HG03558 (cell line): ENCODE results near the gene CCNJL.
"Not testable (repeated sequence)": the region's sequence is repeated elsewhere in the genome, so short reads cannot be mapped to it uniquely, and the experiment has no call there.

Experiments
- ATAC-seq: cut with Tn5 transposase; IDR thresholded peaks from one replicate; pipeline ENCODE4 v1.9.1; 2021; ENCODE audit warnings: moderate number of reproducible peaks; ENCODE audit not compliant: unreplicated experiment; ENCODE audit errors: extremely low read depth

CCNJL gene

DNA sequence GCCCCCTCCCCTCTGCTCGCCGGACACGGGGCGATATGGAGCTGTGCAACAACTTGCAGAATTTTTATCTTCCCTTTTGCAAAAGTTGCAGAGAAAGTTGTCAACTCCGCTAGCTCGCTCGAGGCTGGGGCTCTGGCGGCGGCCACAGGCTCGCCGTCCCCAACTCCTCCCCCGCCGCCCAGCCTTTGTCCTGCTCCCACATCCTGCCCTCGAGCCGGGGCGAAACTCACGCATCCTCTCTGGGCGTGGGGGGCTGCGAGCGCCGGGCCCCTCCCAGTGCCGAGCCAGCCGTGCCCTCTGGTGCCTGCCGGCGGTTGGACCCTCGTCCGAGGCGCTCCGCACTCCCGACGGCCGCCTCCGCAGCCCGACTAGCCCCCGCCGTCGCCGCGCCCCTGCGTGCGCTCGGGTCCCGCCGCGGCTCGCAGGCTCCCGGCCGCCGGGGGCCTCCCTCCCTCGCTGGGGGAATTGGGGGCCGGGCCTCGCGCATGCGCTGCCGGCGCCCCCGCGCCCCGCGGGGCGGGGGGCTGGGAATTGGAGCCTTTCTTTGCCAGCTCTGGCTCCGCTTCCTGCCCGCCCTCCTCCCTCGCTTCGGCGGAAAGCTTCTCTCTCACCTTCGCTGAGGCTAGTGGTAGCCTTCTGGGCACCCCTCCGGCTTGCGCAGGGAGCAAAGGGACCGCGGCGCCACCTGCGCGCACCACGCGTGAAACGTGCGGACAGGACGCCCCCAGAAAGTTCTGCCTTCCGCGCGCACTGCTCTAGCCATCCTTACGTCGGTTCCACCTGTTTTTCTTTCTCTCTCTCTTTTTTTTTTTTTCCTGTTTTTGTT lies at the start of gene CCNJL:
Gene CCNJL, minus strand, starts transcription at position 431 of the 826 bp plus-strand sequence. CDS start 641 bp downstream, outside the sequence.
- no peak for ATAC-seq

DNA sequence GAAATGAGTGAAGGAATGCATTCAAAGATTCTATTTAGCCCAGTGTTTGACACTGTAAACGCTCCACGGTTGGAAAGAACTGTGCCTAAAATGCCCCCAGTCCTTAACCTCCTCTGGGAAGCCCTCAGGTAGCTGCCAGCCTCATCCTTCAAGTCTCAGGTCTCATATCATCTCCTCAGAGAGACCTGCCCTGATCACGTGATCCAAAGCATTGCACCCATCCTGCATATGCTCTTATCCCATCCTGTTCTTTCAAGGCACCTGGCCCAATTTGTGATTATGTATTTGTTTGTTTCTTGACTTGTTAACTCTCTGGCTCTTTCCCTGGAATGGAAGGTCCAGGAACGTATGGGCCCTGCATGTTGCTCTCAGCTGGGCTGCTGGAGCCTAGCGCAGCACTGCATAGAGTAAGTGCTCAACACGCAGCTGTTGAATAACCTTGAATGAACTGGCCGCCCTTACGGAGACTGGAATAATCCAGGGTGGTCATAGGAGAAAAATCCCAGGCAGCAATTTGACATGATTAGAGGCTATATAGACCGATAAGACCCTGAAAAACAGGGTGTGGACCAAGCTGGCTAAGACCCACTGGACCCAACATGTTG lies 49.4 kb upstream of the CCNJL start:
- no peak for ATAC-seq

DNA sequence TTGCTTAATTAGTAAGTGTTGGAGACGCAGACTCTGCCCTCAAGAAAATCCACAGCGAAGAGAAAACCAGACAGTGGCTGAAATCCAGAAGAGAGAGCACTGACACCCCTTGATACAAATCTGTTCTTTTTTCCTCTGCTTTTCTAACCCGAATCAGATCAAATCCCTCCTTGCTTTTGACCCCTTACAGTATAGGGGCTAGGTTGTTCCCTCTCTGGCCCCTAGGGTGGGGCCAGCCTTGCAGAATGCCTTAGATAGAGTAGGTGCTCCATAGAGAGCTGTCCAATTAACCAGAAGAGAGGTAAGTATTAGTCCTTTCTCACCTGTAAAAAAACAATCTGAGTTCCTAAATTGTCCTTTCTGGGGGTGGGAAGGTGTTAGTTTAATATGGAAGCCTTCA lies 47.9 kb upstream of the CCNJL start:
- ATAC-seq = no peak

- no peak for ATAC-seq
Observed at GRCh38 chr5:160359816-160360215, 47.5 kb upstream of the CCNJL start.

DNA sequence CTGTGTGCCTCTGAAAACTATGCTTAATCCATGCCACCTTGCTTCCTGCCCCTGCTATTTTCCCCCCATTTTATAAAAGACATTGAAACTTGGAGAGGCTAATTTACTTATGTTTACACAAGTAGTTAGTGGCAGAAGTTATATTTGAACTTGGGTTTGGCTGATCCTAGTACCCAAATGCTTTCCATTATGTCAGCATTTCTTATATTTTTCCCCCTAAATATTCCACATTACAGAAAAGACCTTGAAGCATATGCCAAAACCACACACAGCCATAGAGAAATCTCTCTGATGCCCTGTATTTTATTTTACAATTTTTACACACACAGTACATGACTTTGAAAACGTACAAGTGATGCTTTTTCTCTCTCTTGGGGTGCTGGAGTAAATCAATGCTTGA lies 46.9 kb upstream of the CCNJL start:
- no peak for ATAC-seq

- ATAC-seq = no peak
Observed at GRCh38 chr5:160357861-160358411, 45.6 kb upstream of the CCNJL start.

GRCh38 chr5:160357394-160357793 lies 45.0 kb upstream of the CCNJL start:
- ATAC-seq = no peak

- no peak for ATAC-seq
Observed at GRCh38 chr5:160356550-160357347, 44.4 kb upstream of the CCNJL start.

- ATAC-seq = no peak
Observed at GRCh38 chr5:160354666-160355065, 42.3 kb upstream of the CCNJL start.

DNA sequence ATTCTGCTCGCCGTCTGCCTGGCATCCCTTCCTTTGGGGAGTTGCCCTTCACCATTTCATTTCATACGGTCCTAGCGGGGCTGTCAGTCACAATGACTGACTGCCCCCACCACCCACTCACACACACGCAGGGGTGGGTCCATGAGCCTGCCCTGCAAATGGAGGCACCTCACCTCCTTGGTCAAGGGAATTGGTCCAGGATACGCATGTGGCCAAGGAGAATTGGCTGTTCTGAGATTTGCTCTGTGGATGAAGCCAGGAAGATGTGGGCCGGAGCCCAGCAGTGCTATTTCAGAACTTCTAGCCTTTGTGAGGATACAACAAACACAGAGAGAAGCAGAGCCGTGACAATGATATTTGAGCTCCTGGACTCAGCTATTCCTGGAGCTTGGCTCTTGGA lies 41.0 kb upstream of the CCNJL start:
- no peak for ATAC-seq

DNA sequence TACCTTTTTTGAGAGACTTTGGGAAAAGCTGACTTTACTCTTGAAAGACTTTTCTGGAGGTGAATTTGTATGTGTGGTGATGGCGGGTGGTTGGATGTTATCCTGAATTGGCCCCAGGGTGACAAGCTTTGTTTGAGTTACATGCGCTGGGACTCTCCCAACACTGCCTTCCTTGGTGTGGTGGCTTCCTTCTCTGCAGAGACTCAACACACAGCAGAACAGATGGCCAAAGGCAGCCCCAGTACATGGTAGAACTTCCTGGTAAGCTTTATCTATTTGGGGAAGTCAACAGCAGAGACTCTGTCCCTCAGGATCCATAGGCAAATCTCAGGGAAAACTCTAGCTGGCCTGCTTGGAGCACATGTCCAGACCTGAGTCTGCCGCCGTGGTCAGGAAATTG lies 39.9 kb upstream of the CCNJL start:
- no peak for ATAC-seq

GRCh38 chr5:160349935-160350303 lies 37.6 kb upstream of the CCNJL start:
- ATAC-seq = no peak

DNA sequence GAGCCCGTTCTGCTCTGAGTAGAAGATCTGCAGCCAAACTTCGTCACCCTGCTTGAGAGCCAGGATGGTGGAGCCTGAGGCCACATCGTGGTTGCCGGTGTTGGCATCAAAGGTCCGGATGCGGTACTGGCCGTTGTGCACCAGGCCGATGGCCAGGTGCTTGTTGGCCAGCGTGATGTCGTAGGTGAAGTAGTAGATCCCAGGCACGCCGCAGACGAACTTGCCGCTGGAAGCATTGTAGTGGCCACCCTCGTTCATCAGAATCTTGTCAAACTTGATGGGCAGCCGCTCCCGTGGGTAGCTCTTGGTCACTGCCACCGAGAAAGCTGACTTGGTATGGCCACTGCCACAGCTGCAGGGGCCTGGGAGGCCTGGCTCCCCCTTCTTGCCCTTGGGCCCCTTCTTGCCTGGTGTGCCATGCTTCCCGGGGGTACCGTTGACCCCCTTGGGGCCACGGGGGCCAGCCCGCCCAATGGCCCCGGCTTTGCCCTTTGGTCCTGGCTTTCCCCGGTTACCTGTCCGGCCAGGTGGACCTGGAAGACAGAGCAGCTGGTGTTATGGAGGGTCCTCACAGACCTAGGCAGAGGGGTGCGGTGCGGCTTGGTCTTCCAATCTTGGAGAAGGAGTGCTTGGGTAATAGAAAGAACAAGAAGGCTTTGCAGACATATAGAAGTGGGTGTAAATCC lies 37.0 kb upstream of the CCNJL start:
- no peak for ATAC-seq

- ATAC-seq = no peak
Observed at GRCh38 chr5:160348080-160348479, 35.7 kb upstream of the CCNJL start.

- ATAC-seq = no peak
Observed at GRCh38 chr5:160347448-160347847, 35.1 kb upstream of the CCNJL start.

DNA sequence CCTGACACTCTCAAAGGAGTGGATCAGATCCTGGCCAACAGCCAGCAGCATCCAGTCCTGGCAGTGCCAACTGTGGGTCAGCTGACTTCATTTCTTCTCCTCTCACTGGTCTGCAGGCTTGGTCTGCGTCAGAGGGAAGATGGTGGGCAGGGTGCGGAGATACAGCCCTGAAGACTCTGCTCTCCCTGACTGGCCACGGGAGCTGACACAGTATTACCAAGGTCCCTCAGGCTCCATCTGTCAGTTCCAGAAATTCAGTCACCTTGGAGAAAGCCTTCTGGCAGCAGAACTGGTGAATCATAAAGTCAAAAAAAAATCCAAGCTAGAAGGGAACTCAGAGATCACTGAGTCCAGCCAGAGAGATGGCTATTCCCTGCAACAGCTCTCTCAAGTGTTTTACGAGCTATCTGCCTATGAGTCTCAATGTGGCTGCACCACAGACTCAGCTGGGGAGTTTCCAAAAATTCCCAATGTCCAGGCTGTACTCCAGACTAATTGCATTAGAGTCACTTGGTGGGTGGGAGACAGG lies 30.1 kb upstream of the CCNJL start:
- ATAC-seq = no peak

- ATAC-seq = no peak
Observed at GRCh38 chr5:160341309-160341870, 29.0 kb upstream of the CCNJL start.

DNA sequence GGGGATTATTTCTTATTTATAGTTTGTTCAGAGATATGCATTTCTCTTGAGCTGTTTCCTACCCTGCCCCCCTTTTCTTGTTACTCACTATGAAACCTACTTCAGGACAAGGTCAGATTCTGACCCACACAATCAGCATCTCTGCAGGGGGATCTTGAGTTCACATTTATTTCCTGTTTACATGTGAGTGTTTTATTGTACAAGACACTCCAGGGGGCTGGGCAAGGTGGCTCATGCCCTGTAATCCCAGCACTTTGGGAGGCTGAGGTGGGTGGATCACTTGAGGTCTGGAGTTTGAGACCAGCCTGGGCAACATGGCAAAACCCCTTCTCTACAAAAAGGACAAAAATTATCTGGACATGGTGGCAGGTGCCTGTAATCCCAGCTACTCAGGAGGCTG lies 28.1 kb upstream of the CCNJL start:
- not testable (repeated sequence) for ATAC-seq

DNA sequence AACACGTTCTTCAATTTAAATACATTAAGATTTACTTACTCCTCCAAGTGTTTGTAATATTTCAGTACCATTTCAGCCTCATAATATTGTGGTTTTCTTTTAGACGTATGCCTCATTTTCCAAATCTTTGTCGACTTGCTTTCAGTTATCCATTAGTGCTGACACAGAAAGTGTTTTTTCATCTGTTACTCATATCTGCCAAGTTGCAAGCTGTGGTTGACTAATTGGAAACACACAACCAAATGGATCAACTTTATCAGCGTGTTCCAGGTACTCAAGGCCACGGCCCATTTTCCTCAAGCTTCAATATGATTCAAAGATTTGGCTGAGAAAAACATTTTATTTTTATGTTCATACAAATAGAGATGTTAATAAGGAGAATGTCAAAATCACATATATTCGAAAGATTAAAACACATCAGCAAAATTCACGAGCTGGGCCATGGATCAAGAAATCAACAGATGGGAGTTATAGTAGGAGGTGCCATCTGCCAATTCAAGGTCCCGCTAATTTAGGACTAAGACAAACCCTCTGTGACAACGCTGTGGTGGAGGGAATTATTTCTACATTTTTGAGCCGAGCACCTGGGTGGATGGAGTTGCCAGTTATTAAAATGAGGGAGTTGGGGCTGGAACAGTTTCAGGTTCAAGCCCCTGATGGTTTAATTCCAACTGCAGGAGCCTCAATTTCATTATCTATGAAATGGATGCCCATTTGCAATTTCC lies 27.2 kb upstream of the CCNJL start:
- no peak for ATAC-seq
